Subcutaneous adipose tissue (tissue), 4 donors: ENCODE results near the gene CNN1. TPM values are rescaled to one million over a fixed set of nuclear protein-coding genes. Genes with fewer than 3 reads are reported as not detected.

Source experiments
- CTCF ChIP-seq: fragments of 450-650 bp; IDR thresholded peaks from one replicate; pipeline ENCODE4 v1.5.1; 2016; ENCODE audit warnings: low read depth, mild to moderate bottlenecking, control low read depth, antibody characterized with exemption, moderate library complexity
- small RNA-seq: library from RNA; depleted of rRNA; stranded (forward); fragments of <200 nt; gene quantifications from one replicate; pipeline ENCODE3, GENCODE V24; 2016
- total RNA-seq, 4 donors: library from RNA; depleted of rRNA; stranded (reverse); fragments of >200 nt; gene quantifications; one replicate each; pipeline ENCODE4 v1.1.0, GENCODE V29; 2016

The CNN1 gene
- total RNA-seq, 4 donors from 2014 or later = 2.7 to 9.3 (median 5.2) TPM

DNA sequence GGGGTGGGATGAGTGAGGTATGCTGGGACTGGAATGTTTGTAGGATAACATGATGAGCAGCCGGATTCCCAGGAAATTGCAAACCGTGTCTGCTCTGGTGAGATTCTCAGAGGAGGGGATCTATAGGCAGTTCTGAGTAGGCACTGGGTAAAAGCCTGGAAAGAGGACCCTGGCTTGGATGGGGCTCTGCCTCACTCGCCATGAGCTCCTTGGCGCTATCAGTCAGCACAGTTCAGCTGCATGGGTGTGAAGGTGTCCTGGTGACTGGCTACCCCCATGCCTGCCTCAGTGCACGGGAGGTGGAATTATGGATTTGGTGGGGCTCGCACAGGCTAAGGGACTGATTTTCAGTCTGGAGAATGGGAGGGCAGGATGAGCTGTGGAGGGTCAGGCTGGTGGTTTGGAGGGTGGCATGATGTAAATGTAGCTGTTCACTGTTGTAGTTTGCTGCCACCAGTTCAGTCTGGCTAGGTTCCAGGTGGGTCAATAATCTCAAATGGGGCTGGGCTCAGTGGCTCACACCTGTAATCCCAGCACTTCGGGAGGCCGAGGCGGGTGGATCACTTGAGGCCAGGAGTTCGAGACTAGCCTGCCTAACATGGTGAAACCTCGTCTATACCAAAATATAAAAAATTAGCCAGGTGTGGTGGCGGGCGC, 49.5 kb downstream of the CNN1 start:
- TF ChIP-seq CTCF = no peak

DNA sequence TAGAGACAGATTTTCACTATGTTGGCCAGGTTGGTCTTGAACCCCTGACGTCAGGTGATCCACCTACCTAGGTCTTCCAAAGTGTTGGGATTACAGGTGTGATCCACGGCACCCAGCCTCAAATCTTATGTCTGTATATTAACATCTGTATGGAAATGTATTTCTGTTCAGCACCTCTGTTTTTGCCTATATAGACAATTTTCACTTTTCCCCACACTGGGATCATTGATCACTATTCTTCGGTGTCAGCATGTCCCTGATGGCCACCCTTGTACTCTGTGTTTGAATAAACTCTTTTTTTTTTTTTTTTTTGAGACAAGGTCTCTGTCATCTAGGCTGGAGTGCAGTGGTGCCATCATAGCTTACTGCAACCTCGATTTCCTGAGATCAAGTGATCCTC, 55.4 kb downstream of the CNN1 start:
- no peak for TF ChIP-seq CTCF

DNA sequence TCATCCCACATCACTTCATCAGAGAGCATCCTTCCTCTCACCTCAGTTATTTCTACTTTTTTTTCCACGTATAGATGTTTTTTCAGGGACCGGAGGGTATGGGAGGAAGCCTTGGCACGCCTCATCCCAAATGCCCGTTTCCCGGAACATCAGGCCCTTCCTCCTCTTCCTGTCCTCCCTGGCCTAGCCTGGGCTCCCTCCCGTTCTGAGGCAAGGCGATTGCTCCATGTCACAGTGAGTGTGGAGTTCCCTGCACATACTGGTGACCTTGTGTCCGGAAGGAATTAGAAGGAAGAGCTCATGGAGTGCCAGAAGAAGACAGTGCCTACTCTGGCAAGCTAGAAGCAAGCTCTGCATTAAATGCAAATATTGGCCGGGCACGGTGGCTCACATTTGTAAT, 57.5 kb downstream of the CNN1 start:
- no peak for TF ChIP-seq CTCF

- TF ChIP-seq CTCF = no peak
Measured at GRCh38 chr19:11597202-11598102, 58.8 kb downstream of the CNN1 start, which contains the start of gene ZNF627. Gene ZNF627 (plus strand): TSS chr19:11597483. CDS start chr19:11597628, 145 bp downstream.

DNA sequence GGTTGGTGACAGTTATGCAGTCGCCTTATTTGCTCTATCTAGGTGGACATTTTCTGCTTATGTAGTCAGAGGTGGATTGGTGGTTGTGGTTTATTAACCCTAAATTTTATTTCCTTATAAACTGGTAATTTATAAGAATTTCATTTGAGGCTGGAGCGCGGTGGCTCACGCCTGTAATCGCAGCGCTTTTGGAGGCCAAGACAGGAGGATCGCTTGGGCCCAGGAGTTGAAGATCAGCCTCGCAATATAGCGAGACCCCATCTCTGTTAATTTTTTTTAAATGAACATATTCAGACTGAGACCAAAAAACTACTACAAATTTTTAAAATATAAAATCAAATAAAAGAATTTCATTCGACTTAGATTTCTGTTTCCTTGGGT, 59.4 kb downstream of the CNN1 start:
- TF ChIP-seq CTCF = no peak

GRCh38 chr19:11598746-11599145, 60.1 kb downstream of the CNN1 start:
- TF ChIP-seq CTCF = no peak

Small RNAs within 50 kb of the gene (small RNA-seq; reads per million reads assigned to genes)
- gene MIR7974 (not detected), gene RN7SL833P (not detected)

Other genes starting within 250 kb of the CNN1 start
- gene TSPAN16, start 242.7 kb upstream of the CNN1 start, total RNA-seq = not detected
- gene RAB3D, start 199.2 kb upstream of the CNN1 start, total RNA-seq = 10 to 100 TPM in 3 of 4 donors, 1 to 10 TPM in 1; 8.0 to 13.4 (median 11.5) TPM
- gene TMEM205, start 192.6 kb upstream of the CNN1 start, total RNA-seq = 100 to 1,000 TPM; 154 to 170 (median 160) TPM
- gene CCDC159, start 192.3 kb upstream of the CNN1 start, total RNA-seq = 10 to 100 TPM in 3 of 4 donors, 1 to 10 TPM in 1; 4.6 to 33.2 (median 15.7) TPM
- 10 to 100 TPM in 2 of 4 donors, 1 to 10 TPM in 2; 4.2 to 19.6 (median 9.3) TPM for gene PLPPR2, start 183.4 kb upstream of the CNN1 start, total RNA-seq
- gene SWSAP1, start 164.2 kb upstream of the CNN1 start, total RNA-seq = 1 to 10 TPM in 2 of 4 donors, under 1 TPM in 1, not detected in 1; 0.66 to 3.0 (median 1.0) TPM
- gene EPOR, start 154.5 kb upstream of the CNN1 start, total RNA-seq = 1 to 10 TPM; 1.5 to 8.1 (median 5.0) TPM
- gene RGL3, start 119.5 kb upstream of the CNN1 start, total RNA-seq = 10 to 100 TPM in 1 of 4 donors, 1 to 10 TPM in 3; 4.7 to 17.5 (median 6.1) TPM
- gene ODAD3, start 103.7 kb upstream of the CNN1 start, total RNA-seq = under 1 TPM in 2 of 4 donors, not detected in 2; 0.17 to 0.33 TPM
- 100 to 1,000 TPM in 1 of 4 donors, 10 to 100 TPM in 3; 45.0 to 109 (median 76.1) TPM for gene PRKCSH, start 103.2 kb upstream of the CNN1 start, total RNA-seq
- not detected for gene ELAVL3, start 57.8 kb upstream of the CNN1 start, total RNA-seq
- gene ZNF653, start 33.0 kb upstream of the CNN1 start, total RNA-seq = 1 to 10 TPM in 3 of 4 donors, under 1 TPM in 1; 0.98 to 4.7 (median 3.4) TPM
- gene ECSIT, start 9.7 kb upstream of the CNN1 start, total RNA-seq = 10 to 100 TPM; 25.3 to 47.6 (median 35.7) TPM
- gene ELOF1, start 20.4 kb downstream of the CNN1 start, total RNA-seq = 10 to 100 TPM; 19.9 to 29.2 (median 27.4) TPM
- 100 to 1,000 TPM in 1 of 4 donors, 10 to 100 TPM in 3; 38.2 to 474 (median 69.0) TPM for gene ACP5, start 38.8 kb downstream of the CNN1 start, total RNA-seq
- 10 to 100 TPM in 3 of 4 donors, 1 to 10 TPM in 1; 6.2 to 10.8 (median 10.4) TPM for gene ZNF627, start 58.6 kb downstream of the CNN1 start, total RNA-seq
- gene ZNF823, start 200.1 kb downstream of the CNN1 start, total RNA-seq = 1 to 10 TPM; 6.4 to 9.3 (median 8.2) TPM
- 10 to 100 TPM; 10.0 to 14.9 (median 11.2) TPM for gene ZNF441, start 228.1 kb downstream of the CNN1 start, total RNA-seq